Neural cell (in vitro differentiated cells): ENCODE results near the gene TOX4.

Source experiments
- CTCF ChIP-seq: fragments of 450-650 bp; IDR thresholded peaks from 2 replicates; pipeline ENCODE4 v1.5.1; 2014; ENCODE audit warnings: antibody characterized with exemption, mild to moderate bottlenecking, moderate library complexity; ENCODE audit not compliant: poor library complexity, severe bottlenecking
- MXI1 ChIP-seq: fragments of 450-650 bp; conservative IDR thresholded peaks from 2 replicates; pipeline ENCODE4 v1.6.1; 2014; ENCODE audit warnings: antibody characterized with exemption, mild to moderate bottlenecking; ENCODE audit not compliant: poor library complexity, severe bottlenecking

GRCh38 chr14:21537090-21537424 is 60.1 kb downstream of the TOX4 start:
- TF ChIP-seq CTCF (no peak), MXI1 (no peak)
